WTC11 (cell line): Measurements from ENCODE around the gene BTNL2. TPM values are rescaled to one million over a fixed set of nuclear protein-coding genes. Genes with fewer than 3 reads are reported as not detected.

Source experiments
- ATAC-seq: fragments of 200-7000 bp; cut with Tn5 transposase; 2 replicates; pipeline ENCODE4 v1.10.0; 2021; ENCODE audit warnings: mild to moderate bottlenecking, moderate library complexity
- CTCF ChIA-PET: fragments of 300-600 bp; sonication (Branson Sonifier 250); formaldehyde crosslinking; loops from one replicate; lab custom pipeline; 2021; ENCODE audit warnings: antibody characterized with exemption; lab: Charles Lee
- POLR2A ChIA-PET: fragments of 350-600 bp; sonication (Branson Sonifier 250); formaldehyde crosslinking; loops from one replicate; lab custom pipeline; 2021; ENCODE audit warnings: antibody characterized with exemption; lab: Charles Lee
- DNase-seq: peaks from one replicate; pipeline ENCODE4 v3.0.0; 2021; ENCODE audit warnings: low spot score
- H3K27ac Mint-ChIP-seq: 2 replicates; pipeline ENCODE4 v1.8.0; 2021; ENCODE audit warnings: mixed read lengths
- H3K27me3 Mint-ChIP-seq: 2 replicates; pipeline ENCODE4 v1.8.0; 2021; ENCODE audit warnings: low read depth, mild to moderate bottlenecking, moderate library complexity, mixed read lengths
- H3K36me3 Mint-ChIP-seq: 2 replicates; pipeline ENCODE4 v1.8.0; 2021; ENCODE audit warnings: mixed read lengths
- H3K4me1 Mint-ChIP-seq: 2 replicates; pipeline ENCODE4 v1.8.0; 2022; ENCODE audit warnings: mixed read lengths
- H3K4me3 Mint-ChIP-seq: 2 replicates; pipeline ENCODE4 v1.8.0; 2021; ENCODE audit warnings: mild to moderate bottlenecking, moderate library complexity, mixed read lengths
- H3K9me3 Mint-ChIP-seq: 2 replicates; pipeline ENCODE4 v1.8.0; 2021; ENCODE audit warnings: mixed read lengths
- ATF6 ChIP-seq: sonication (generic); formaldehyde crosslinking; IDR thresholded peaks from 2 replicates; pipeline ENCODE4 v1.8.1; 2023; ENCODE audit warnings: mild to moderate bottlenecking, missing genetic modification reagents
- CREB1 ChIP-seq: sonication (generic); formaldehyde crosslinking; IDR thresholded peaks from 2 replicates; pipeline ENCODE4 v1.8.0; 2023; ENCODE audit warnings: mild to moderate bottlenecking, missing genetic modification reagents
- CREM ChIP-seq: sonication (generic); formaldehyde crosslinking; IDR thresholded peaks from 2 replicates; pipeline ENCODE4 v1.8.1; 2022; ENCODE audit warnings: mild to moderate bottlenecking, missing genetic modification reagents, moderate library complexity
- ELF4 ChIP-seq: sonication (generic); formaldehyde crosslinking; IDR thresholded peaks from 2 replicates; pipeline ENCODE4 v1.8.1; 2022; ENCODE audit warnings: low read depth, mild to moderate bottlenecking, moderate library complexity, missing genetic modification reagents
- FOXJ3 ChIP-seq: sonication (generic); formaldehyde crosslinking; IDR thresholded peaks from 2 replicates; pipeline ENCODE4 v1.9.0; 2021; ENCODE audit warnings: missing genetic modification reagents, mild to moderate bottlenecking, borderline replicate concordance
- GRHL2 ChIP-seq: fragments of 250-450 bp; sonication (Bioruptor Pico); IDR thresholded peaks from 2 replicates; pipeline ENCODE4 v1.8.0; 2022; ENCODE audit warnings: mild to moderate bottlenecking, moderate library complexity; ENCODE audit not compliant: insufficient replicate concordance, severe bottlenecking
- HMGA2 ChIP-seq: fragments of 250-450 bp; sonication (Bioruptor Pico); IDR thresholded peaks from 2 replicates; pipeline ENCODE4 v1.4.0; 2021; ENCODE audit warnings: mild to moderate bottlenecking, moderate library complexity
- IRF1 ChIP-seq: sonication (generic); formaldehyde crosslinking; IDR thresholded peaks from 2 replicates; pipeline ENCODE4 v1.8.0; 2023; ENCODE audit warnings: missing genetic modification reagents
- MAX ChIP-seq: sonication (generic); formaldehyde crosslinking; IDR thresholded peaks from 2 replicates; pipeline ENCODE4 v1.8.0; 2022; ENCODE audit warnings: mild to moderate bottlenecking, missing genetic modification reagents
- NFYB ChIP-seq: sonication (generic); formaldehyde crosslinking; conservative IDR thresholded peaks from 2 replicates; pipeline ENCODE4 v1.8.0; 2022; ENCODE audit warnings: low read depth, missing genetic modification reagents
- OVOL2 ChIP-seq: fragments of 250-450 bp; sonication (Bioruptor Pico); IDR thresholded peaks from 2 replicates; pipeline ENCODE4 v1.9.0; 2021; ENCODE audit warnings: mild to moderate bottlenecking, borderline replicate concordance
- TCF7 ChIP-seq: sonication (generic); formaldehyde crosslinking; IDR thresholded peaks from 2 replicates; pipeline ENCODE4 v1.8.0; 2022; ENCODE audit warnings: mild to moderate bottlenecking, low read depth, missing genetic modification reagents, moderate library complexity
- ZMAT4 ChIP-seq: fragments of 250-450 bp; sonication (Bioruptor Pico); IDR thresholded peaks from 2 replicates; pipeline ENCODE4 v1.9.0; 2021; ENCODE audit warnings: mild to moderate bottlenecking
- ZNF671 ChIP-seq: fragments of 250-450 bp; sonication (Bioruptor Pico); IDR thresholded peaks from 2 replicates; pipeline ENCODE4 v1.8.0; 2021; ENCODE audit warnings: mild to moderate bottlenecking
- total RNA-seq: library from RNA; stranded (reverse); gene quantifications from 3 replicates; pipeline ENCODE4 v1.2.3, GENCODE V29; 2021
- TF ChIP-seq, protein P1 (sequence below): fragments of 250-450 bp; sonication (Bioruptor Pico); conservative IDR thresholded peaks from 2 replicates; pipeline ENCODE4 v1.9.0; 2021; ENCODE audit warnings: mild to moderate bottlenecking
- TF ChIP-seq, protein P2 (sequence below): fragments of 250-450 bp; sonication (Bioruptor Pico); IDR thresholded peaks from 2 replicates; pipeline ENCODE4 v2.1.2; 2022; ENCODE audit warnings: mild to moderate bottlenecking, moderate library complexity
- TF ChIP-seq, protein P3 (sequence below): sonication (generic); formaldehyde crosslinking; IDR thresholded peaks from 2 replicates; pipeline ENCODE4 v1.8.1; 2023; ENCODE audit warnings: mild to moderate bottlenecking, missing genetic modification reagents
- TF ChIP-seq, protein P4 (sequence below): fragments of 250-450 bp; sonication (Bioruptor Pico); IDR thresholded peaks from 2 replicates; pipeline ENCODE4 v1.8.0; 2021; ENCODE audit warnings: mild to moderate bottlenecking

BTNL2 gene
- total RNA-seq, 1 experiment from 2014 or later: not detected

DNA sequence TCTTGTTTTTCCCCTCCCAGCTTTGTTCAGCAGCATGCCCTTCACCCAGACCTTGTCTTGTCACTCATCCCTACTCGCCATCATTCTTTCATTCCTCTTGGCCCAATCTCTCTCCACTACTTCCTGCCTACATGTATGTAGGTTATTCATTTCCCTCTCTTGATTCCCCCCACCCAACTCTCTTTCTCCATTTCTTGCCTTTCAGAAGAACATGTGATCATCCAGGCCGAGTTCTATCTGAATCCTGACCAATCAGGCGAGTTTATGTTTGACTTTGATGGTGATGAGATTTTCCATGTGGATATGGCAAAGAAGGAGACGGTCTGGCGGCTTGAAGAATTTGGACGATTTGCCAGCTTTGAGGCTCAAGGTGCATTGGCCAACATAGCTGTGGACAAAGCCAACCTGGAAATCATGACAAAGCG lies 35.3 kb upstream of the BTNL2 start:
- TF ChIP-seq NFYB (CRISPR knock-in tag) (no peak), ELF4 (no peak), TCF7 (CRISPR knock-in tag) (no peak), ZNF671 (CRISPR knock-in tag) (no peak), CREB1 (no peak)
- TF ChIP-seq, protein P1, sequence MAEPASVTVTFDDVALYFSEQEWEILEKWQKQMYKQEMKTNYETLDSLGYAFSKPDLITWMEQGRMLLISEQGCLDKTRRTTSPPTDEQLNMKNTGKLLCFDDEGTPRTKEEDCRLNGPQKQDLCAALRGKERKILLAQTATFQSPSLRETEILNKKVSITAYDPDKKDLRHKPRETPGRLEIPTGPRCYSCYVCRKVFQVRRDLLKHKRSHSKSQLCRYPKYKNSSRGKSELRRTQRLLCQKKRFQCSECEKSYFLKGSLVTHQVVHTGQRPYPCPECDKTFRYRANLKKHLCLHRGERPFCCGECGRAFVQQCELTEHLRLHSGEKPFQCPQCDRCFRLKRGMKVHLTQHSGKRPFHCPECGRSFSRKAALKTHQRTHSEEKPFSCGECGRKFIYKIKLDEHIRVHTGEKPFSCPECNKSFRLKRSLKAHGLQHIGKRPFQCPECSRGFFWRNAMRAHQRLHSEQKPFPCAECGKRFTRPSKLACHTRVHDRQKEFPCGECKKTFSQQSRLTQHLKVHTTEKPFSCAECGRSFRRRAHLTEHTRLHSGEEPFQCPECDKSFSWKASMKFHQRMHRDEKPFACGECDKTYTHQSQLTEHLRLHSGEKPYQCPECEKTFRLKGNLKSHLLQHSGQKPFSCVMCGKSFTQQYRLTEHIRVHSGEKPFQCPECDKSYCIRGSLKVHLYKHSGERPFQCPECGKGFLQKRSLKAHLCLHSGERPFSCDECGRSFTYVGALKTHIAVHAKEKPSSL: no peak
- TF ChIP-seq, protein P2, sequence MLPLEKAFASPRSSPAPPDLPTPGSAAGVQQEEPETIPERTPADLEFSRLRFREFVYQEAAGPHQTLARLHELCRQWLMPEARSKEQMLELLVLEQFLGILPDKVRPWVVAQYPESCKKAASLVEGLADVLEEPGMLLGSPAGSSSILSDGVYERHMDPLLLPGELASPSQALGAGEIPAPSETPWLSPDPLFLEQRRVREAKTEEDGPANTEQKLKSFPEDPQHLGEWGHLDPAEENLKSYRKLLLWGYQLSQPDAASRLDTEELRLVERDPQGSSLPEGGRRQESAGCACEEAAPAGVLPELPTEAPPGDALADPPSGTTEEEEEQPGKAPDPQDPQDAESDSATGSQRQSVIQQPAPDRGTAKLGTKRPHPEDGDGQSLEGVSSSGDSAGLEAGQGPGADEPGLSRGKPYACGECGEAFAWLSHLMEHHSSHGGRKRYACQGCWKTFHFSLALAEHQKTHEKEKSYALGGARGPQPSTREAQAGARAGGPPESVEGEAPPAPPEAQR (CRISPR knock-in tag): no peak
- H3K36me3 Mint-ChIP-seq: no peaks in the 10 kb centered on the region
- H3K27ac Mint-ChIP-seq: no peak overlapping the region
- DNase-seq: no peak
- H3K9me3 Mint-ChIP-seq: 0 out of 2 replicates have a peak, but pooled peaks cover 3% of the 10 kb centered on the region
- no peak overlapping the region for H3K4me3 Mint-ChIP-seq
- no peak for ATAC-seq
- CTCF ChIA-PET: interaction anchor here (0.5 kb wide), 1 partner anchor 188 kb away, joined by 3 read pairs; no protein-coding TSS in a partner anchor
- peaks cover 28% of the 10 kb centered on the region for H3K27me3 Mint-ChIP-seq
- POLR2A ChIA-PET: no interaction called here
- peaks cover 4% of the 10 kb centered on the region for H3K4me1 Mint-ChIP-seq

GRCh38 chr6:32439602-32440214 lies 32.7 kb upstream of the BTNL2 start, which contains the start of gene HLA-DRA:
Gene HLA-DRA, plus strand, starts transcription at chr6:32439887. Its CDS starts 64 bp downstream, at chr6:32439951.
- peaks cover 16% of the 10 kb centered on the region for H3K27me3 Mint-ChIP-seq
- no peaks in the 10 kb centered on the region for H3K36me3 Mint-ChIP-seq
- H3K27ac Mint-ChIP-seq: no peak within 1 kb of the TSS; the same call in 1 of the 2 replicates
- TF ChIP-seq CREM (CRISPR knock-in tag): peak; percentile 63; the same call in 1 of the 2 replicates
- no peak for TF ChIP-seq HMGA2 (CRISPR knock-in tag)
- no peak for TF ChIP-seq GRHL2 (CRISPR knock-in tag)
- TF ChIP-seq NFYB (CRISPR knock-in tag): peak; percentile 33
- ChIA-PET POLR2A (interaction anchor here (0.7 kb wide), 1 partner anchor 16 kb away, joined by 5 read pairs; no protein-coding TSS in a partner anchor), CTCF (interaction anchor here (0.7 to 1.4 kb wide), 4 partner anchors 21 to 346 kb away, joined by 3 to 4 read pairs (median 3); no protein-coding TSS in a partner anchor)
- H3K9me3 Mint-ChIP-seq: no peaks in the 10 kb centered on the region
- peaks cover 4% of the 10 kb centered on the region for H3K4me1 Mint-ChIP-seq
- no peak for DNase-seq
- peak within 1 kb of the TSS; percentile 48 for H3K4me3 Mint-ChIP-seq
- peak; percentile 93 for ATAC-seq

- Mint-ChIP-seq H3K4me3 (no peak overlapping the region), H3K9me3 (no peaks in the 10 kb centered on the region), H3K27ac (no peak overlapping the region), H3K27me3 (peaks cover 14% of the 10 kb centered on the region), H3K36me3 (no peaks in the 10 kb centered on the region), H3K4me1 (peaks cover 4% of the 10 kb centered on the region)
- ChIA-PET POLR2A (interaction anchor here (0.7 kb wide), 1 partner anchor 17 kb away, joined by 5 read pairs; no protein-coding TSS in a partner anchor), CTCF (interaction anchor here (0.7 to 1.4 kb wide), 5 partner anchors 21 to 346 kb away, joined by 3 to 4 read pairs (median 3); no protein-coding TSS in a partner anchor)
- DNase-seq (no peak), ATAC-seq (no peak)
- TF ChIP-seq IRF1 (no peak), MAX (CRISPR knock-in tag) (no peak), ATF6 (CRISPR knock-in tag) (no peak), ZMAT4 (no peak), OVOL2 (CRISPR knock-in tag) (no peak), FOXJ3 (CRISPR knock-in tag) (no peak), GRHL2 (CRISPR knock-in tag) (no peak), ZNF671 (CRISPR knock-in tag) (no peak)
- TF ChIP-seq, protein P3, sequence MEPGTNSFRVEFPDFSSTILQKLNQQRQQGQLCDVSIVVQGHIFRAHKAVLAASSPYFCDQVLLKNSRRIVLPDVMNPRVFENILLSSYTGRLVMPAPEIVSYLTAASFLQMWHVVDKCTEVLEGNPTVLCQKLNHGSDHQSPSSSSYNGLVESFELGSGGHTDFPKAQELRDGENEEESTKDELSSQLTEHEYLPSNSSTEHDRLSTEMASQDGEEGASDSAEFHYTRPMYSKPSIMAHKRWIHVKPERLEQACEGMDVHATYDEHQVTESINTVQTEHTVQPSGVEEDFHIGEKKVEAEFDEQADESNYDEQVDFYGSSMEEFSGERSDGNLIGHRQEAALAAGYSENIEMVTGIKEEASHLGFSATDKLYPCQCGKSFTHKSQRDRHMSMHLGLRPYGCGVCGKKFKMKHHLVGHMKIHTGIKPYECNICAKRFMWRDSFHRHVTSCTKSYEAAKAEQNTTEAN (CRISPR knock-in tag): no peak
- TF ChIP-seq, protein P4, sequence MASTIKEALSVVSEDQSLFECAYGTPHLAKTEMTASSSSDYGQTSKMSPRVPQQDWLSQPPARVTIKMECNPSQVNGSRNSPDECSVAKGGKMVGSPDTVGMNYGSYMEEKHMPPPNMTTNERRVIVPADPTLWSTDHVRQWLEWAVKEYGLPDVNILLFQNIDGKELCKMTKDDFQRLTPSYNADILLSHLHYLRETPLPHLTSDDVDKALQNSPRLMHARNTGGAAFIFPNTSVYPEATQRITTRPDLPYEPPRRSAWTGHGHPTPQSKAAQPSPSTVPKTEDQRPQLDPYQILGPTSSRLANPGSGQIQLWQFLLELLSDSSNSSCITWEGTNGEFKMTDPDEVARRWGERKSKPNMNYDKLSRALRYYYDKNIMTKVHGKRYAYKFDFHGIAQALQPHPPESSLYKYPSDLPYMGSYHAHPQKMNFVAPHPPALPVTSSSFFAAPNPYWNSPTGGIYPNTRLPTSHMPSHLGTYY (CRISPR knock-in tag): no peak
- TF ChIP-seq, protein P2 (CRISPR knock-in tag): no peak
Observed at GRCh38 chr6:32439139-32439538, 32.2 kb upstream of the BTNL2 start.
